HepG2 (cell line): Measurements from ENCODE around the gene S100P. TPM values are rescaled to one million over a fixed set of nuclear protein-coding genes. Genes with fewer than 3 reads are reported as not detected.

Experiments used
- ATAC-seq: fragments of 200-7000 bp; cut with Tn5 transposase; 3 replicates; pipeline ENCODE4 v1.9.1; 2020; ENCODE audit warnings: mild to moderate bottlenecking, moderate library complexity
- BruUV-seq: library from RNA; stranded (reverse); fragments of 400-500 nt; replicated peaks from 2 replicates; lab custom pipeline; 2021; lab: Mats Ljungman, UMichigan
- CTCF ChIA-PET: fragments of 300-600 bp; formaldehyde crosslinking; extraction: SDS; loops from one replicate; lab custom pipeline; 2021; ENCODE audit warnings: low total read pairs, inconsistent platforms, low intra/inter-chr PET ratio; lab: Yijun Ruan, JAX
- POLR2A ChIA-PET: fragments of 350-600 bp; sonication (Branson Sonifier 250); formaldehyde crosslinking; loops from one replicate; lab custom pipeline; 2020; ENCODE audit warnings: antibody characterized with exemption, inconsistent platforms; lab: Yijun Ruan, JAX
- DNase-seq: peaks from one replicate; pipeline ENCODE4 v3.0.0-alpha.2; 2015; ENCODE audit warnings: low spot score
- FAIRE-seq: peaks from 3 replicates; lab custom pipeline; 2011; peaks lifted over from hg19 to GRCh38; lab: Jason Lieb, UNC
- H2AFZ ChIP-seq: one replicate; pipeline ENCODE4 v1.6.1; 2011; ENCODE audit warnings: low read length, inconsistent platforms
- H3K27ac ChIP-seq: fragments of 300-600 bp; 3 replicates; pipeline ENCODE4 v1.8.0; 2011; ENCODE audit warnings: mixed run types, mild to moderate bottlenecking, mixed read lengths, low read length, inconsistent platforms; ENCODE audit not compliant: insufficient read depth; ENCODE audit errors: extremely low read length
- H3K27me3 ChIP-seq, 2 experiments: fragments of 200-600 bp in 1 of 2; 2 replicates in 1 of 2; 3 replicates in 1 of 2; pipeline versions ENCODE4 v1.6.0 to v1.8.0; 2011; ENCODE audit warnings: low read length in 2 of 2, mild to moderate bottlenecking in 2 of 2, moderate library complexity in 2 of 2, inconsistent platforms in 1 of 2; ENCODE audit not compliant: insufficient read depth in 2 of 2, control insufficient read depth in 1 of 2
- H3K36me3 ChIP-seq, 2 experiments: fragments of 200-600 bp in 1 of 2; replicated peaks in 1 of 2; 2 replicates in 1 of 2; 3 replicates in 1 of 2; pipeline versions ENCODE4 v1.5.1 to v1.8.0; 2011; ENCODE audit warnings: low read length in 2 of 2, inconsistent platforms in 1 of 2; ENCODE audit not compliant: insufficient read depth in 2 of 2, control insufficient read depth in 1 of 2
- H3K4me1 ChIP-seq: 2 replicates; pipeline ENCODE4 v1.5.1; 2012; ENCODE audit warnings: low read length, inconsistent platforms; ENCODE audit not compliant: insufficient read depth
- H3K4me2 ChIP-seq: 2 replicates; pipeline ENCODE4 v1.6.0; 2011; ENCODE audit warnings: low read depth, low read length, inconsistent platforms
- H3K4me3 ChIP-seq, 3 experiments: fragments of 200-600 bp in 1 of 3; sonication (generic), shearing (Covaris generic) in 1 of 3; replicated peaks in 1 of 3; 2 replicates each; pipeline ENCODE4 v1.5.1; 2011 to 2016; ENCODE audit warnings: low read length in 3 of 3, inconsistent platforms in 2 of 3, low read depth in 2 of 3, mild to moderate bottlenecking in 2 of 3, control low read depth in 1 of 3, mixed read lengths in 1 of 3; ENCODE audit not compliant: insufficient read depth in 1 of 3
- H3K79me2 ChIP-seq: one replicate; pipeline ENCODE4 v1.6.1; 2011; ENCODE audit warnings: low read length, inconsistent platforms; ENCODE audit not compliant: insufficient read depth
- H3K9ac ChIP-seq: 2 replicates; pipeline ENCODE4 v1.6.0; 2011; ENCODE audit warnings: mild to moderate bottlenecking, low read depth, low read length, inconsistent platforms; ENCODE audit not compliant: insufficient read depth
- H3K9me3 ChIP-seq: 2 replicates; pipeline ENCODE4 v1.5.1; 2012; ENCODE audit warnings: mild to moderate bottlenecking, low read length
- H4K20me1 ChIP-seq: 2 replicates; pipeline ENCODE4 v1.6.0; 2011; ENCODE audit warnings: inconsistent platforms, mild to moderate bottlenecking, low read length, moderate library complexity; ENCODE audit not compliant: insufficient read depth
- BRD4 ChIP-seq: sonication (generic); formaldehyde crosslinking; IDR thresholded peaks from 2 replicates; pipeline ENCODE4 v1.4.0; 2020; ENCODE audit warnings: missing genetic modification reagents
- HNF4G ChIP-seq, 2 experiments: sonication (generic) in 1 of 2; formaldehyde crosslinking in 1 of 2; IDR thresholded peaks; 2 replicates each; pipeline versions ENCODE4 v1.4.0 to v1.6.1; 2011 to 2020; ENCODE audit warnings: borderline replicate concordance in 2 of 2, low read depth in 2 of 2, mild to moderate bottlenecking in 2 of 2, low read length in 1 of 2, missing genetic modification reagents in 1 of 2, moderate library complexity in 1 of 2
- NR2F6 ChIP-seq, 2 experiments: IDR thresholded peaks; 2 replicates each; pipeline ENCODE4 v1.6.1; 2016; ENCODE audit warnings: antibody characterized with exemption in 1 of 2, mild to moderate bottlenecking in 1 of 2
- PHF8 ChIP-seq: sonication (generic); formaldehyde crosslinking; IDR thresholded peaks from 2 replicates; pipeline ENCODE4 v1.5.0; 2020; ENCODE audit warnings: missing genetic modification reagents
- STAT5B ChIP-seq: sonication (generic); formaldehyde crosslinking; IDR thresholded peaks from 2 replicates; pipeline ENCODE4 v1.4.0; 2020; ENCODE audit warnings: missing genetic modification reagents
- ZNF614 ChIP-seq: IDR thresholded peaks from 2 replicates; pipeline ENCODE4 v1.6.1; 2018; ENCODE audit warnings: missing biosample characterization, missing genetic modification reagents, inconsistent platforms, borderline replicate concordance
- ZNF770 ChIP-seq: sonication (generic); formaldehyde crosslinking; IDR thresholded peaks from 2 replicates; pipeline ENCODE4 v1.5.0; 2020; ENCODE audit warnings: mild to moderate bottlenecking, missing genetic modification reagents
- ZNF784 ChIP-seq: sonication (generic); formaldehyde crosslinking; IDR thresholded peaks from 2 replicates; pipeline ENCODE4 v1.5.1; 2020; ENCODE audit warnings: missing genetic modification reagents, mild to moderate bottlenecking, borderline replicate concordance
- WGBS: methylation state at CpG from one replicate; pipeline ENCODE4 v1.1.6; 2017; ENCODE audit warnings: low lambda C conversion rate; 5-methylcytosine and 5-hydroxymethylcytosine counted together
- in situ Hi-C: cut with HindIII; loops from 2 replicates; pipeline ENCODE4 v1.10.0; 2017; ENCODE audit warnings: low pct_unique_long_range_greater_than_20kb; ENCODE audit not compliant: extremely low pct_ligation_motif_present
- intact Hi-C: fragments of 100-400 bp; cut with micrococcal nuclease; formaldehyde crosslinking; loops from one replicate; pipeline ENCODE4 v1.10.0; 2022; ENCODE audit not compliant: unreplicated experiment
- polyA plus RNA-seq, 8 experiments: library from polyadenylated mRNA; depleted of rRNA in 3 of 8; stranded (reverse) in 7 of 8; unstranded in 1 of 8; fragments of >200 nt; fragmentation: Illumina TruSeq in 4 of 8; extraction: Trizol in 4 of 8; gene quantifications; 2 replicates each; pipeline versions ENCODE4 v1.2.1 to v1.2.3, GENCODE V29; 2011 to 2016; ENCODE audit warnings: low read depth in 4 of 8, missing spikeins in 1 of 8, mixed read lengths in 1 of 8; ENCODE audit not compliant: insufficient read depth in 1 of 8
- total RNA-seq, 5 experiments: library from RNA; depleted of rRNA; stranded (reverse); fragments of >200 nt; fragmentation: Illumina TruSeq; extraction: Trizol; gene quantifications; 2 replicates each; pipeline ENCODE4 v1.2.3, GENCODE V29; 2016; ENCODE audit warnings: low read depth in 1 of 5

The S100P gene
- total and polyA plus RNA-seq, 2 of the 13 experiments (the other 11 are each of a cell fraction or from before 2014, with no cell fraction given): 278 to 1,649 TPM

- TF ChIP-seq ZNF784 (CRISPR knock-in tag) (no peak), ZNF770 (CRISPR knock-in tag) (no peak), STAT5B (no peak), ZNF614 (CRISPR knock-in tag) (no peak), PHF8 (no peak)
Measured at GRCh38 chr4:6657242-6658208, 36.2 kb upstream of the S100P start (continued).

- no peak overlapping the region for H2AFZ ChIP-seq
- DNase-seq: no peak
- no peak overlapping the region for H3K4me2 ChIP-seq
- ChIA-PET CTCF (no interaction called here), POLR2A (no interaction called here)
- H3K9me3 ChIP-seq: no peaks in the 10 kb centered on the region
- no peak for ATAC-seq
- H3K27ac ChIP-seq: no peak overlapping the region
- in situ Hi-C loops (no loop called here), intact Hi-C loops (no loop called here)
- no peaks in the 10 kb centered on the region for H3K27me3 ChIP-seq
- H4K20me1 ChIP-seq: no peaks in the 10 kb centered on the region
- H3K36me3 ChIP-seq: no peaks in the 10 kb centered on the region
- WGBS: 88% methylated on average over 7 of the region's 7 CpGs
- H3K9ac ChIP-seq: no peak overlapping the region
- no peaks in the 10 kb centered on the region for H3K79me2 ChIP-seq
- no peak overlapping the region for H3K4me3 ChIP-seq
- BruUV-seq: no TSS peak
- no peaks in the 10 kb centered on the region for H3K4me1 ChIP-seq
- no peak for TF ChIP-seq NR2F6 (IDR thresholded peaks at IDR 0.05)
- TF ChIP-seq NR2F6 (CRISPR knock-in tag; IDR thresholded peaks at IDR 0.05): no peak
- TF ChIP-seq BRD4 (CRISPR knock-in tag): no peak
- TF ChIP-seq HNF4G (IDR thresholded peaks at IDR 0.05; ENCODE audit: borderline replicate concordance, low read depth, low read length): no peak
- no peak for TF ChIP-seq HNF4G (CRISPR knock-in tag; IDR thresholded peaks at IDR 0.05; ENCODE audit: borderline replicate concordance, low read depth)
- no peak for FAIRE-seq
Measured at GRCh38 chr4:6658209-6658595, 35.5 kb upstream of the S100P start.
